ENCODE data around the gene BCL6.

DNA sequence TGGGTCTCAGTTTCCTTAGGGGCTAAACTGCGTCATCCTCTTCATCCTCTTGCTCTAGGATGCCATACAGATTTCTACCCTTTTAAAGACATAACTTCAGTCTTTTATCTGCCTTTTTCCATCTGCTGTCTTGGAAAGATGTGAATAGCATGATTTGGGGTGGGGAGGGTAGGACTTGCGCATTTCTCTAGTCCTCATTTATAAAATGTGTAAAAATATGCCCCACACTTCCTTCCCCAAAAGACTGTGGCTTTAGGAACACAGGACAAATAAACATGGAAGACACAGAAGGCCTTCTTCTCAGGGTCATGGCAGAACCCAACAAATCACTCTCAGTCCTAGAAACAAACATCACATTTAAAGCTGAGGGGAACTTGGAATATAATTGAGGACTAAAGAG is 48.4 kb upstream of the BCL6 start:
- TF ChIP-seq, protein P1, sequence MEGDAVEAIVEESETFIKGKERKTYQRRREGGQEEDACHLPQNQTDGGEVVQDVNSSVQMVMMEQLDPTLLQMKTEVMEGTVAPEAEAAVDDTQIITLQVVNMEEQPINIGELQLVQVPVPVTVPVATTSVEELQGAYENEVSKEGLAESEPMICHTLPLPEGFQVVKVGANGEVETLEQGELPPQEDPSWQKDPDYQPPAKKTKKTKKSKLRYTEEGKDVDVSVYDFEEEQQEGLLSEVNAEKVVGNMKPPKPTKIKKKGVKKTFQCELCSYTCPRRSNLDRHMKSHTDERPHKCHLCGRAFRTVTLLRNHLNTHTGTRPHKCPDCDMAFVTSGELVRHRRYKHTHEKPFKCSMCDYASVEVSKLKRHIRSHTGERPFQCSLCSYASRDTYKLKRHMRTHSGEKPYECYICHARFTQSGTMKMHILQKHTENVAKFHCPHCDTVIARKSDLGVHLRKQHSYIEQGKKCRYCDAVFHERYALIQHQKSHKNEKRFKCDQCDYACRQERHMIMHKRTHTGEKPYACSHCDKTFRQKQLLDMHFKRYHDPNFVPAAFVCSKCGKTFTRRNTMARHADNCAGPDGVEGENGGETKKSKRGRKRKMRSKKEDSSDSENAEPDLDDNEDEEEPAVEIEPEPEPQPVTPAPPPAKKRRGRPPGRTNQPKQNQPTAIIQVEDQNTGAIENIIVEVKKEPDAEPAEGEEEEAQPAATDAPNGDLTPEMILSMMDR (conservative IDR thresholded peaks at IDR 0.05; ENCODE audit: low read length), result no peak
- TF ChIP-seq EZH2phosphoT487 (IDR thresholded peaks at IDR 0.05; ENCODE audit: borderline replicate concordance), result no peak
